HL-60 (cell line): Measurements from ENCODE around the gene RAE1.

Experiments used
- DNase-seq, 2 experiments: peaks; one replicate each; pipeline ENCODE4 v3.0.0-alpha.2; 2010 to 2020; ENCODE audit warnings: low read depth in 1 of 2, low spot score in 1 of 2
- H3K27ac ChIP-seq: fragments of 250-450 bp; sonication (Bioruptor Pico); replicated peaks from 2 replicates; pipeline ENCODE4 v1.5.1; 2020; ENCODE audit warnings: mild to moderate bottlenecking, moderate library complexity
- H3K27me3 ChIP-seq: fragments of 250-450 bp; sonication (Bioruptor Pico); 2 replicates; pipeline ENCODE4 v1.5.1; 2021; ENCODE audit warnings: mild to moderate bottlenecking, moderate library complexity; ENCODE audit not compliant: insufficient read depth, poor library complexity, severe bottlenecking
- H3K4me3 ChIP-seq: replicated peaks from 2 replicates; pipeline ENCODE4 v1.5.1; 2011; ENCODE audit warnings: mild to moderate bottlenecking, control low read depth, low read length; ENCODE audit not compliant: insufficient read depth
- GABPA ChIP-seq: IDR thresholded peaks from 2 replicates; pipeline ENCODE4 v1.6.1; 2012; ENCODE audit warnings: low read depth
- POLR2AphosphoS5 ChIP-seq: IDR thresholded peaks from 2 replicates; pipeline ENCODE4 v1.6.1; 2012; ENCODE audit warnings: low read depth
- SPI1 ChIP-seq: IDR thresholded peaks from 2 replicates; pipeline ENCODE4 v1.6.1; 2012; ENCODE audit warnings: low read depth, mild to moderate bottlenecking, borderline replicate concordance
- TF ChIP-seq, protein P1 (sequence below): IDR thresholded peaks from 2 replicates; pipeline ENCODE4 v1.6.1; 2012; ENCODE audit warnings: low read depth; ENCODE audit not compliant: insufficient replicate concordance
- TF ChIP-seq, protein P2 (sequence below): IDR thresholded peaks from one replicate; pipeline ENCODE4 v1.5.1; 2011; ENCODE audit warnings: low read length, control low read depth, inconsistent platforms; ENCODE audit not compliant: insufficient read depth

Gene RAE1

GRCh38 chr20:57388953-57389694 is 38.1 kb downstream of the RAE1 start:
- Histone ChIP-seq H3K4me3 (no peak overlapping the region), H3K27ac (0 out of 2 replicates have a peak overlapping the region, but pooled peaks have one; percentile 15), H3K27me3 (no peaks in the 10 kb centered on the region)
- TF ChIP-seq, protein P1, sequence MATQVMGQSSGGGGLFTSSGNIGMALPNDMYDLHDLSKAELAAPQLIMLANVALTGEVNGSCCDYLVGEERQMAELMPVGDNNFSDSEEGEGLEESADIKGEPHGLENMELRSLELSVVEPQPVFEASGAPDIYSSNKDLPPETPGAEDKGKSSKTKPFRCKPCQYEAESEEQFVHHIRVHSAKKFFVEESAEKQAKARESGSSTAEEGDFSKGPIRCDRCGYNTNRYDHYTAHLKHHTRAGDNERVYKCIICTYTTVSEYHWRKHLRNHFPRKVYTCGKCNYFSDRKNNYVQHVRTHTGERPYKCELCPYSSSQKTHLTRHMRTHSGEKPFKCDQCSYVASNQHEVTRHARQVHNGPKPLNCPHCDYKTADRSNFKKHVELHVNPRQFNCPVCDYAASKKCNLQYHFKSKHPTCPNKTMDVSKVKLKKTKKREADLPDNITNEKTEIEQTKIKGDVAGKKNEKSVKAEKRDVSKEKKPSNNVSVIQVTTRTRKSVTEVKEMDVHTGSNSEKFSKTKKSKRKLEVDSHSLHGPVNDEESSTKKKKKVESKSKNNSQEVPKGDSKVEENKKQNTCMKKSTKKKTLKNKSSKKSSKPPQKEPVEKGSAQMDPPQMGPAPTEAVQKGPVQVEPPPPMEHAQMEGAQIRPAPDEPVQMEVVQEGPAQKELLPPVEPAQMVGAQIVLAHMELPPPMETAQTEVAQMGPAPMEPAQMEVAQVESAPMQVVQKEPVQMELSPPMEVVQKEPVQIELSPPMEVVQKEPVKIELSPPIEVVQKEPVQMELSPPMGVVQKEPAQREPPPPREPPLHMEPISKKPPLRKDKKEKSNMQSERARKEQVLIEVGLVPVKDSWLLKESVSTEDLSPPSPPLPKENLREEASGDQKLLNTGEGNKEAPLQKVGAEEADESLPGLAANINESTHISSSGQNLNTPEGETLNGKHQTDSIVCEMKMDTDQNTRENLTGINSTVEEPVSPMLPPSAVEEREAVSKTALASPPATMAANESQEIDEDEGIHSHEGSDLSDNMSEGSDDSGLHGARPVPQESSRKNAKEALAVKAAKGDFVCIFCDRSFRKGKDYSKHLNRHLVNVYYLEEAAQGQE, result no peak
- TF ChIP-seq GABPA, result no peak
- DNase-seq, result no peak

DNA sequence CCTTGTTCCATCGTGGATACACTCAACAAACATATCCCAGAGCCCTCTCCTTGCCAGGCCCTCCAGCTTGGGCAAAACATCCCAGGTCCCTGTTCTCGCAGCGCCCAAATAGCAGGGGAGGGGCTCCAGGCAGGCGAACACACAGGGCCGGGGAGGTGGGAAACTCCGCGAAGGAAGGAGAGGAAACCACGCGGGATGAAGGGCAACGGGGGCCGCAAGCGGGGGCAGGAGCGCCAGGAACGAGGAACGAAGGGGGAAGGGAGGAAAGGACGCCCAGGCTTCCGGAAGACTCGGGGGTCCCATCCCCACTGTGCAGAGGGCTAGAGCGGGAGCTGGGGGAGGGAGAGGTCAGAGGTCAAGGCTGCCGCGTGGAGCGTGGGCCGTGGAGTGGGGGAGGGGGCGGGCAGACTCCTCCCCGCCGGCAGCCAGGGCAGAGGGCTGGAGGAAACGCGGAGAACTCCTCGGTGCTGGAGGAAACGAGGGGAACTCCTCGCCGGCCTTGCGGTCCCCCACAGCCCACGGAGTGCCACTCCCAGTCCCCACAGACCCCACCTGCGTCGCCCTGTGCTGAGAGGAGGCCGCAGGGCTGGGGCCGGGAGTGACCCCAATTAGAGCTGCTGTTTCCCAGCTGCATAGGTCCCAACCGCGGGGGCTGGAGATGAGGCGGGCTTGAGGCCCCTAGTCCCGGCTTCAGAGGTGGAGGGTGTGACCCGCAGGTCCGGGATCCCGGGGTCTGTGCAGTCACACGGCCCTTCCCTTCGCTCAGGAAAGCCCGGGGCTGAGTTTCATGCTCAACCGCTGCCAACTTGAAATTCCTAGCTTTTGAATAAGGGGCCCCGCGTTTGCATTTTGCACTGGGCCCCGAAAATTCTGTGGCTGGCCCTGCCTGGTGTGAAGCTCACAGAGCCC is 38.9 kb downstream of the RAE1 start:
- no peak for DNase-seq
- TF ChIP-seq POLR2AphosphoS5 (no peak), SPI1 (no peak), GABPA (no peak)
- TF ChIP-seq, protein P2, sequence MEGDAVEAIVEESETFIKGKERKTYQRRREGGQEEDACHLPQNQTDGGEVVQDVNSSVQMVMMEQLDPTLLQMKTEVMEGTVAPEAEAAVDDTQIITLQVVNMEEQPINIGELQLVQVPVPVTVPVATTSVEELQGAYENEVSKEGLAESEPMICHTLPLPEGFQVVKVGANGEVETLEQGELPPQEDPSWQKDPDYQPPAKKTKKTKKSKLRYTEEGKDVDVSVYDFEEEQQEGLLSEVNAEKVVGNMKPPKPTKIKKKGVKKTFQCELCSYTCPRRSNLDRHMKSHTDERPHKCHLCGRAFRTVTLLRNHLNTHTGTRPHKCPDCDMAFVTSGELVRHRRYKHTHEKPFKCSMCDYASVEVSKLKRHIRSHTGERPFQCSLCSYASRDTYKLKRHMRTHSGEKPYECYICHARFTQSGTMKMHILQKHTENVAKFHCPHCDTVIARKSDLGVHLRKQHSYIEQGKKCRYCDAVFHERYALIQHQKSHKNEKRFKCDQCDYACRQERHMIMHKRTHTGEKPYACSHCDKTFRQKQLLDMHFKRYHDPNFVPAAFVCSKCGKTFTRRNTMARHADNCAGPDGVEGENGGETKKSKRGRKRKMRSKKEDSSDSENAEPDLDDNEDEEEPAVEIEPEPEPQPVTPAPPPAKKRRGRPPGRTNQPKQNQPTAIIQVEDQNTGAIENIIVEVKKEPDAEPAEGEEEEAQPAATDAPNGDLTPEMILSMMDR, result no peak
- TF ChIP-seq, protein P1, result no peak
- no peaks in the 10 kb centered on the region for H3K27me3 ChIP-seq
- no peak overlapping the region for H3K4me3 ChIP-seq
- H3K27ac ChIP-seq, result peak overlapping the region; percentile 15; the same call in 1 of the 2 replicates

DNA sequence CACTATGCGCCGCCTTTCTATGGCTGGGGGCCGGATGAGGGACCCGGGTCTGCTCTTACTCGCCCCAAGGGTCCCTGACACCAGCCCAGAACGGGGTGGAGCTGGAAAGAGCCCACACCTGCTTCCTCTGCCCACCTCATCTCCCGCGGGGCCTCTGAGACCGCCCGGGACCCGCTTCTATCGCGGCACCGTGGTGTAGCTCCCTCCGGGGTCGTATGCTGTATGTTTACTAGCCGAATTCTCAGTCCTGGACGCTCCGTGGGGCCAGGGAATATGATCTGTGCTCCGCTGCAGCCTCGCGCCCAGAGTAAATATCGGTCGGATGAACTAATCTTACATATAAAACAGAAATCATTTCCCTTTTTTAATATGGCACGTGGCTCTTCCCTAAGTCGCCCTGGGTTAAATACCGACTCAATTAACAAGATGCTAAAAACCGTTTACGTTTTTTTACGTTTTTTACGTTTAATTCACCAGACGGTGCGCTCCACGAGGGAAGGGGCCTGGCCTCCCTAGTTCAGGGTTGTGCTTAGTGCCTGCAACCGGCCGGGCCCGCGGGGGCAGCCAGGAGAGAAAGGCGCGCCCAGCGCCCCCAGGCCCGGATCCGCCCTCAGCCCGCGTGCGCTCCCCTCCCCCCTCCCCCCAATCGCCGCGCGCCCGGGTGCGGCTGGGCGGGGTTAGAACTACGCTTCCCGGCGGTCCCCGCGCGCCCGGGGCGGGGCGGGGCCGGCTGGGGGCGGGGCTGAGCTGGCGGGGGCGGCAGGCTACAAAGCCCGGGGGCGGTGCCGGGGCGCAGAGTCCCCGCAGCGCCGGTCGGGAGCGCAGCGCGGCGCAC is 39.8 kb downstream of the RAE1 start, which contains the start of gene RBM38:
Gene RBM38 (plus strand): TSS at position 793 of the 835 bp plus-strand sequence. CDS start 186 bp downstream, outside the sequence.
- Histone ChIP-seq H3K27ac (peak within 1 kb of the TSS; percentile 58), H3K4me3 (peak within 1 kb of the TSS; percentile 78), H3K27me3 (no peaks in the 10 kb centered on the region)
- TF ChIP-seq, protein P2, result no peak
- TF ChIP-seq, protein P1, result no peak
- no peak for TF ChIP-seq GABPA
- DNase-seq, result peak in 1 of 2 experiments; percentile 38
